SW480 (cell line): ENCODE data around the gene C1orf21.

Experiments used
- DNase-seq: peaks from one replicate; pipeline ENCODE4 v3.0.0-alpha.2; 2016; ENCODE audit warnings: low spot score

C1orf21 gene

DNA sequence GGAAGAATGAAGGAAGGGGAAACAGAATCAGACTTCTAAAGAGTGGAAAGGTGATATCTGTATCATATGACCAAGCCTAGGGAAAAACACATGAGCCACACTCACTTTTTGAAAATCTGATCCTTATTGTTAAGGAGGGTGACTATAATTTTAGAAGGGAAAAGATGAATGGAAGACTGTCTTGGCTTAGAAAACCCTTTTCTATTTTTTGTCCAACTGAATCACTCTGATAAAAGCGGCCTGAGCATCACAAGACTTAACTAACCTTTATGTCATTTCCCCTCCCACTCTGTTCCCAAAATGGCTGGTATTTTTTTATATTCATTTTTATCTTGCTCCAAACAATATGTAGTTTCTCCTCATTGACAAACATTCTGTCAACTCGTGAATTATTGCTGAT, 169.8 kb downstream of the C1orf21 start:
- no peak for DNase-seq

DNA sequence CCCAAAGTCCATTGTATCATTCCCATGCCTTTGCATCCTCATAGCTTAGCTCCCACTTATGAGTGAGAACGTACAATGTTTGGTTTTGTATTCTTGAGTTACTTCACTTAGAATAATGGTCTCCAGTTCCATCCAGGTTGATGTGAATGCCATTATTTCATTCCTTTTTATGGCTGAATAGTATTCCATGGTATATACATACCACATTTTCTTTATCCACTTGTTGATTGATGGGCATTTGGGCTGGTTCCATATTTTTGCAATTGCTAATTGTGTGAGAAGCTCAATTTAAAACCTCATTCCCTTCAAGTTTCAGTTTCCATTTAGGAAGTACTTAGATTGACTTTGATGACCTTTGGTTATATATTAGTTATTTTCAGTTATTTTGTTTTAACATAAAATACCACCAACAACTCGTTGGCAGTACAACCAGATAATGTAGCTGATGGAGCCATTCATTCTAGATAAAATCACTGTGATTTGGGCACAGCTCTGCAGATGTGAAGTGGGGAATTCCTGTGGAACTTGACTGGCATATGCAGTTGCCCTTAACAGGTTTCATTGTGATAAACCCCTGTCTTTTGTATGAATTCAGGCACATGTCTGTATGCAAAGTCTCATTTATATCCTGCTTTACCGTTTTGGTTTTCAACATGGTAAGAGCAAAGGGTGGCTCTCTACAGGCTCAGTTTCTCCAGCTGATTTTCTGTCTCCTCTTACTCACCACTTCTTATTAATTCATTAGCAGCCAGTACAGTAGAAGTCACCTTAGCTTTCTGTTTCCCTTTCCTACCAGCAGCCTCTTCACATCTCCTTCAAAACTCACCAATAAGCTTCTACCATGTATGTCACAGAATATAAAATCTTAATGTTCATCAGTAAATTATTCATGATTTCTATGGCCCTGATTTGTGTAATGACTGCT, 170.9 kb downstream of the C1orf21 start:
- DNase-seq, result no peak

GRCh38 chr1:184558691-184559090, 171.9 kb downstream of the C1orf21 start:
- no peak for DNase-seq

GRCh38 chr1:184559117-184559713, 172.4 kb downstream of the C1orf21 start:
- no peak for DNase-seq

- no peak for DNase-seq
These were observed 176.0 kb downstream of the C1orf21 start for GRCh38 chr1:184562806-184563205.

DNA sequence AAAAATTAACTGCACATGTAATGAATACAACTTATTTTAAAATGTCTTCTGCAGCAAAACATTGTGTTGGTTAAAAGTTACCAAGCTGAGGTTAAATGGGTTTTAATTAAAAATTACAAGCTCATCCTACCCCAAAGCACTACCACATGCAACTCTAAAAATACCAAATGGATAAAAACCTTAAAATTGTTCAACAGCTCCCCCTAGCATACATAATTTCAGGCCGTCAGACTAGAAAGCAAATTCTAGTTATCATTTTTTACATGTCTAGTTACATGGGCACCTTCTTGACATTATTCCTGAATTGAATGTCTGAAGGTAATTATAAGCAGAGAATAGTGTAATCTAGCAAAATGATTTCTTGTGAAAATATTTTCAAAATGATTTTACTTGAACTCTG, 176.5 kb downstream of the C1orf21 start:
- no peak for DNase-seq

- no peak for DNase-seq
These were observed 180.2 kb downstream of the C1orf21 start for GRCh38 chr1:184567009-184567408.

DNA sequence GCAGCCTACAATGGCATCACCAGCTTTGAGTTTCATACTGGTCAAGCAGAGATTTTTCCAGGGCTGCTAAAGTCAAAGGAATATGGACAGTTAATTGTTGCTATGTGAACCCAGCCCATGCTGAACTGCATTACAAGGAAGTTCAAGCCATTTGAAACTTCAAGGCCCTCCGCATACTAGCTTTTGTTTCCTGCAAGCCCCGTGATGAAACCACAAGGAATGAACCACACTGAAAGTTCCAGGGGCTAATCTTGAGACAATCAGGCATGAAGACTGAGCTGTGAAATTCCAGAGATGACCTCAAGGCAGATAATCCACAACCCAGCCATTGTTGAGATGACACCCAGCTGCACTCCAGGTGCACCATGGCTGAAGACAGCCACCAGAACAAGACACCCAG, 180.8 kb downstream of the C1orf21 start:
- no peak for DNase-seq

- no peak for DNase-seq
These were observed 181.3 kb downstream of the C1orf21 start for GRCh38 chr1:184568148-184568547.

- DNase-seq, result no peak
These were observed 182.3 kb downstream of the C1orf21 start for GRCh38 chr1:184569106-184569505.

DNA sequence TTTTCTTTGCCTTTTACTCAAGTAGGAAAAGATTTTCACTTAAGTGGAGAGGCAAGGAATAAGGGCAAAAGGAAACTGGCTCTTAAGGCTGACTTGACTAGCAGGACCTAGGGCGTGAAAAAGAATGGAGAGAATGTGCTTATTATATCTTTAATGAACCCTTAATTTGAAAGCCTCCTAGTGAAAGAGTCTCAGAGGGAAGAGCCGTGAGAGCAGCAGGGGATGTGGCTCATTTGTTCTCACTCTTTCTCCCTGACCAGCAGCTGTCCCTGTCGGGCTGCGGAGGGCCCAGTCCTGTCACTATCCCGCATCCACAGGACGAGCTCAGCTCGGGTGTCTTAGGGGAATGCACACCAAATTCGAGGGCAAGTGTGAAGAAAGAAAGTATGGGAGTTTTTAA, 187.8 kb downstream of the C1orf21 start:
- DNase-seq, result no peak

DNA sequence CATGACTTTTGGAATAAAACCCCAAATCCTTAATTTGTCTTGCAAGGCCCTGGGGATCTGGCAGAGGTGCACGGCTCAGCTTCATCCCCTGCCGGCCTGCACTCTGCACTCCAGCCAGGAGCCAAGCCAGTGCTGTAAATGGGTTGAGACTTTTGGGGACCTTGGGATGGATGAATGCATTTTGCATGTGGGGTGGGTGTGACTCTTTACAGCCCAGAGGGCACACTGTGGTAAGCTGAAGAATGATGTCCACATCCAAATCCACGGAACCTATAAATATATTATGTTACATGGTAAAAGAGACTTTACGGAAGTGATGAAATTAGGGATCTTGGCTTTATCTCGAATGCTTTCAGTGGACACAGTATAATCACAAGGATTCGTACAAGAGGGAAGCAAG, 190.0 kb downstream of the C1orf21 start:
- DNase-seq, result no peak

DNA sequence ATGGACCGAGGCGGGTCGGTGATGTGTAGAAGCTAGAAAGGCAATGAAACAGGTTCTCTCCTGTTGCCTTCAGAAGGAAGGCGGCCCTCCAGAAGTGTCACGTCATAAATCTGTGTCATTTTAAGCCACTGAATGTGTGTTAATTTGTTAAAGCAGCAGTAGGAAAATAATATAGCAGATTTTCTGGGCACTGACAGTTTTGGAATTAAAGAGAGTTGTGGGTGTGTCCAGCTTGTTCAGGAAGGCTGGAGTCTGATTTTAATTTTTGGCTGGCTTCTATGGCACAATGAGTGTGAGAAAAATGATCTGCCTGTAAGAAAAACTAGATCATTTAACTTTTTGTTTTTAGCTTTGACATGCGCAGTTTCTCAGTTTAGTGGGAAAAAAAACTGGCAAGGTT, 190.5 kb downstream of the C1orf21 start:
- no peak for DNase-seq

DNA sequence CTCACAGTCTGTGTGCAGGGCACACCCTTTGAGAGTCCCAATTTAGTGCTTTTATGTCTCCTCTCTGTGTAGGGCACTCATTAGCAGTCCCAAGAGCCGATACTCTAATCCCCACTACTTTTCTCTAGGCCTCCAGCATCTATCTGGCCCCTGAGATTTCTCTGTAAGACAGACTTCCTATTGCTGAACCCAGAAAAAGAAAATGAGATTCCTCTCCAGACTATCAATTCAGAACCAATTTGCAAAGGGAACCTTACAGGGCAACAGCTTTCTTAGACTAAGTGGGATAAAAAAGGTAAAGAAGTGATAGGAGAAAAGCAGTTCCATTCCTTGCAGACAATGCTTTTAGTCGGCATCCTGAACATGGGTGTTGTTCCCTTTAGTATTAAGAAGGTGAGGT, 195.6 kb downstream of the C1orf21 start:
- DNase-seq, result no peak

GRCh38 chr1:184583849-184584248, 197.0 kb downstream of the C1orf21 start:
- DNase-seq, result no peak

GRCh38 chr1:184588701-184589100, 201.9 kb downstream of the C1orf21 start:
- no peak for DNase-seq

GRCh38 chr1:184590163-184590750, 203.4 kb downstream of the C1orf21 start:
- no peak for DNase-seq

GRCh38 chr1:184593597-184593996, 206.8 kb downstream of the C1orf21 start:
- DNase-seq, result no peak

DNA sequence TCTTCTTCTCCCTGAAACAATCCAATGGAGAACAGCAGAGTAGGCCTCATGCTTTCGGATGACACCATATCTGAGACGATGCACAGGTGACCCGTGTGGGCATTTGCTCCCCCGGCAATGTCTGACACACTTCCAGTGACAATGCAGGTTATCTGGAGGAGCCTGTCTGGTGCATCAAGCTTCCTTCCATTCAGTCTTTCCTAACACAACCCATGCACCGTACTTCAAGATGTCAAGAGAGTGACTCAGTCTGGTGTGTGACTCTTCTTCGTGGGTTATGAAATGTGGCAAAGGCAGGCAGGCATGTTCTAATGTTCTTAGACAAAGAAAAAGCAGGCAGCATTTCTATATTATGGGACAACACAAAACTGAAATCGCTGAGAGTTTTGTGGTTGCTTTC, 208.8 kb downstream of the C1orf21 start:
- no peak for DNase-seq

- no peak for DNase-seq
These were observed 210.3 kb downstream of the C1orf21 start for GRCh38 chr1:184596950-184597645.

GRCh38 chr1:184597650-184598357, 211.0 kb downstream of the C1orf21 start:
- DNase-seq, result no peak
